HepG2 (cell line): ENCODE measurements around the gene TMEM218. TPM values are rescaled to one million over a fixed set of nuclear protein-coding genes. Genes with fewer than 3 reads are reported as not detected.
A peak's percentile ranks its signal among the peaks of the same experiment; 100 is the strongest.

Source experiments
- ATAC-seq: fragments of 200-7000 bp; cut with Tn5 transposase; 3 replicates; pipeline ENCODE4 v1.9.1; 2020; ENCODE audit warnings: mild to moderate bottlenecking, moderate library complexity
- BruUV-seq: library from RNA; stranded (reverse); fragments of 400-500 nt; replicated peaks from 2 replicates; lab custom pipeline; 2021; lab: Mats Ljungman, UMichigan
- CTCF ChIA-PET: fragments of 300-600 bp; formaldehyde crosslinking; extraction: SDS; loops from one replicate; lab custom pipeline; 2021; ENCODE audit warnings: low total read pairs, inconsistent platforms, low intra/inter-chr PET ratio; lab: Yijun Ruan, JAX
- POLR2A ChIA-PET: fragments of 350-600 bp; sonication (Branson Sonifier 250); formaldehyde crosslinking; loops from one replicate; lab custom pipeline; 2020; ENCODE audit warnings: antibody characterized with exemption, inconsistent platforms; lab: Yijun Ruan, JAX
- DNase-seq: peaks from one replicate; pipeline ENCODE4 v3.0.0-alpha.2; 2015; ENCODE audit warnings: low spot score
- FAIRE-seq: peaks from 3 replicates; lab custom pipeline; 2011; peaks lifted over from hg19 to GRCh38; lab: Jason Lieb, UNC
- H2AFZ ChIP-seq: one replicate; pipeline ENCODE4 v1.6.1; 2011; ENCODE audit warnings: low read length, inconsistent platforms
- H3K27ac ChIP-seq: fragments of 300-600 bp; 3 replicates; pipeline ENCODE4 v1.8.0; 2011; ENCODE audit warnings: mixed run types, mild to moderate bottlenecking, mixed read lengths, low read length, inconsistent platforms; ENCODE audit not compliant: insufficient read depth; ENCODE audit errors: extremely low read length
- H3K27me3 ChIP-seq, 2 experiments: fragments of 200-600 bp in 1 of 2; 2 replicates in 1 of 2; 3 replicates in 1 of 2; pipeline versions ENCODE4 v1.6.0 to v1.8.0; 2011; ENCODE audit warnings: low read length in 2 of 2, mild to moderate bottlenecking in 2 of 2, moderate library complexity in 2 of 2, inconsistent platforms in 1 of 2; ENCODE audit not compliant: insufficient read depth in 2 of 2, control insufficient read depth in 1 of 2
- H3K36me3 ChIP-seq, 2 experiments: fragments of 200-600 bp in 1 of 2; replicated peaks in 1 of 2; 2 replicates in 1 of 2; 3 replicates in 1 of 2; pipeline versions ENCODE4 v1.5.1 to v1.8.0; 2011; ENCODE audit warnings: low read length in 2 of 2, inconsistent platforms in 1 of 2; ENCODE audit not compliant: insufficient read depth in 2 of 2, control insufficient read depth in 1 of 2
- H3K4me1 ChIP-seq: 2 replicates; pipeline ENCODE4 v1.5.1; 2012; ENCODE audit warnings: low read length, inconsistent platforms; ENCODE audit not compliant: insufficient read depth
- H3K4me2 ChIP-seq: 2 replicates; pipeline ENCODE4 v1.6.0; 2011; ENCODE audit warnings: low read depth, low read length, inconsistent platforms
- H3K4me3 ChIP-seq, 3 experiments: fragments of 200-600 bp in 1 of 3; sonication (generic), shearing (Covaris generic) in 1 of 3; replicated peaks in 1 of 3; 2 replicates each; pipeline ENCODE4 v1.5.1; 2011 to 2016; ENCODE audit warnings: low read length in 3 of 3, inconsistent platforms in 2 of 3, low read depth in 2 of 3, mild to moderate bottlenecking in 2 of 3, control low read depth in 1 of 3, mixed read lengths in 1 of 3; ENCODE audit not compliant: insufficient read depth in 1 of 3
- H3K79me2 ChIP-seq: one replicate; pipeline ENCODE4 v1.6.1; 2011; ENCODE audit warnings: low read length, inconsistent platforms; ENCODE audit not compliant: insufficient read depth
- H3K9ac ChIP-seq: 2 replicates; pipeline ENCODE4 v1.6.0; 2011; ENCODE audit warnings: mild to moderate bottlenecking, low read depth, low read length, inconsistent platforms; ENCODE audit not compliant: insufficient read depth
- H3K9me3 ChIP-seq: 2 replicates; pipeline ENCODE4 v1.5.1; 2012; ENCODE audit warnings: mild to moderate bottlenecking, low read length
- H4K20me1 ChIP-seq: 2 replicates; pipeline ENCODE4 v1.6.0; 2011; ENCODE audit warnings: inconsistent platforms, mild to moderate bottlenecking, low read length, moderate library complexity; ENCODE audit not compliant: insufficient read depth
- ATF7 ChIP-seq, 2 experiments: fragments of 450-650 bp in 1 of 2; sonication (generic) in 1 of 2; formaldehyde crosslinking in 1 of 2; IDR thresholded peaks; 2 replicates each; pipeline versions ENCODE4 v1.4.0 to v1.6.1; 2016 to 2020; ENCODE audit warnings: antibody characterized with exemption in 1 of 2, mild to moderate bottlenecking in 1 of 2, missing genetic modification reagents in 1 of 2
- ZNF687 ChIP-seq: sonication (generic); formaldehyde crosslinking; IDR thresholded peaks from 2 replicates; pipeline ENCODE4 v1.5.1; 2020; ENCODE audit warnings: mild to moderate bottlenecking, missing genetic modification reagents, moderate library complexity
- WGBS: methylation state at CpG from one replicate; pipeline ENCODE4 v1.1.6; 2017; ENCODE audit warnings: low lambda C conversion rate; 5-methylcytosine and 5-hydroxymethylcytosine counted together
- in situ Hi-C: cut with HindIII; loops from 2 replicates; pipeline ENCODE4 v1.10.0; 2017; ENCODE audit warnings: low pct_unique_long_range_greater_than_20kb; ENCODE audit not compliant: extremely low pct_ligation_motif_present
- intact Hi-C: fragments of 100-400 bp; cut with micrococcal nuclease; formaldehyde crosslinking; loops from one replicate; pipeline ENCODE4 v1.10.0; 2022; ENCODE audit not compliant: unreplicated experiment
- polyA plus RNA-seq, 8 experiments: library from polyadenylated mRNA; depleted of rRNA in 3 of 8; stranded (reverse) in 7 of 8; unstranded in 1 of 8; fragments of >200 nt; fragmentation: Illumina TruSeq in 4 of 8; extraction: Trizol in 4 of 8; gene quantifications; 2 replicates each; pipeline versions ENCODE4 v1.2.1 to v1.2.3, GENCODE V29; 2011 to 2016; ENCODE audit warnings: low read depth in 4 of 8, missing spikeins in 1 of 8, mixed read lengths in 1 of 8; ENCODE audit not compliant: insufficient read depth in 1 of 8
- total RNA-seq, 5 experiments: library from RNA; depleted of rRNA; stranded (reverse); fragments of >200 nt; fragmentation: Illumina TruSeq; extraction: Trizol; gene quantifications; 2 replicates each; pipeline ENCODE4 v1.2.3, GENCODE V29; 2016; ENCODE audit warnings: low read depth in 1 of 5

TMEM218 gene
- total and polyA plus RNA-seq, 2 of the 13 experiments (the other 11 are each of a cell fraction or from before 2014, with no cell fraction given) = 11.8 to 14.0 TPM

- ChIA-PET CTCF (no interaction called here), POLR2A (interaction anchor here (0.8 to 1.6 kb wide), 3 partner anchors 8 to 41 kb away, joined by 3 to 4 read pairs (median 4); partner anchors contain the start of gene TMEM218)
- TF ChIP-seq ATF7 (IDR thresholded peaks at IDR 0.05) (no peak), ATF7 (CRISPR knock-in tag; IDR thresholded peaks at IDR 0.05) (no peak), ZNF687 (peak; percentile 16)
- WGBS = 38% methylated on average over 8 of the region's 11 CpGs
- H3K27me3 ChIP-seq = no peaks in the 10 kb centered on the region
- no peak overlapping the region for H3K27ac ChIP-seq
- H3K79me2 ChIP-seq = no peaks in the 10 kb centered on the region
- H3K4me2 ChIP-seq = peak overlapping the region; percentile 52
- H3K4me3 ChIP-seq = peak overlapping the region in 1 of 3 experiments; percentile 20; a peak in 1 of 6 replicates
- intact Hi-C loops (no loop called here), in situ Hi-C loops (no loop called here)
- H3K9me3 ChIP-seq = no peaks in the 10 kb centered on the region
- BruUV-seq = no TSS peak
- DNase-seq (no peak), FAIRE-seq (no peak), ATAC-seq (peak; percentile 46)
- no peaks in the 10 kb centered on the region for H4K20me1 ChIP-seq
- H3K9ac ChIP-seq = no peak overlapping the region
- H3K4me1 ChIP-seq = peaks cover 41% of the 10 kb centered on the region
- no peaks in the 10 kb centered on the region for H3K36me3 ChIP-seq
- H2AFZ ChIP-seq = no peak overlapping the region
Measured at GRCh38 chr11:125083312-125084056, 27.9 kb downstream of the TMEM218 start.
